Ovary (tissue), 9 donors: Measurements from ENCODE around the gene PRICKLE1. TPM values are rescaled to one million over a fixed set of nuclear protein-coding genes. Genes with fewer than 3 reads are reported as not detected.

Experiments
- DNase-seq, 5 donors: peaks; one replicate each; pipeline ENCODE4 v3.0.0-alpha.2; 2019 to 2020
- H3K27ac ChIP-seq, 2 donors: fragments of 200-600 bp; one replicate each; pipeline versions ENCODE4 v1.5.1 to v1.8.0; 2019 to 2022
- H3K27me3 ChIP-seq: fragments of 200-600 bp; one replicate; pipeline ENCODE4 v1.8.0; 2022
- H3K36me3 ChIP-seq: fragments of 200-600 bp; sonication (generic); one replicate; pipeline ENCODE4 v1.5.1; 2019
- H3K4me1 ChIP-seq: one replicate; pipeline ENCODE4 v1.8.1; 2013; ENCODE audit warnings: mild to moderate bottlenecking, moderate library complexity; ENCODE audit not compliant: insufficient read depth
- H3K4me3 ChIP-seq: fragments of 200-600 bp; sonication (generic); one replicate; pipeline ENCODE4 v1.5.1; 2017
- H3K9me3 ChIP-seq, 2 donors: fragments of 200-600 bp in 1 of 2; sonication (generic) in 1 of 2; one replicate each; pipeline versions ENCODE4 v1.5.1 to v1.8.1; 2013 to 2019; ENCODE audit warnings: mild to moderate bottlenecking in 1 of 2, moderate library complexity in 1 of 2
- CTCF ChIP-seq, 3 donors: fragments of 450-650 bp in 2 of 3; fragments of 200-600 bp in 1 of 3; IDR thresholded peaks; one replicate each; pipeline versions ENCODE4 v1.5.1 to v1.8.0; 2016 to 2022; ENCODE audit warnings: antibody characterized with exemption in 3 of 3, mild to moderate bottlenecking in 1 of 3
- EP300 ChIP-seq: sonication (generic); formaldehyde crosslinking; IDR thresholded peaks from one replicate; pipeline ENCODE4 v1.6.1; 2017; ENCODE audit warnings: antibody characterized with exemption
- POLR2A ChIP-seq: fragments of 450-650 bp; IDR thresholded peaks from one replicate; pipeline ENCODE4 v1.6.1; 2017; ENCODE audit warnings: antibody characterized with exemption, mild to moderate bottlenecking, moderate library complexity
- WGBS, 3 donors: extraction: QIAGEN DNeasy Blood & Tissue Kit in 1 of 3; methylation state at CpG; one replicate each; pipeline versions ENCODE4 v1.1.5 to v1.1.7; 2013 to 2017; 5-methylcytosine and 5-hydroxymethylcytosine counted together
- intact Hi-C, 4 donors: fragments of 100-400 bp; cut with DNase I; formaldehyde crosslinking; loops; one replicate each; pipeline versions ENCODE4 v1.11.0 to v1.15.1; 2022 to 2023
- polyA plus RNA-seq, 2 donors: library from polyadenylated mRNA; stranded (reverse); fragments of 200-250 nt in 1 of 2; fragments of 350-450 nt in 1 of 2; fragmentation: Illumina TruSeq in 1 of 2; extraction: RNeasy Lipid Tissue Mini Kit (QIAGEN cat#74804) in 1 of 2; gene quantifications; one replicate each; pipeline ENCODE4 v1.2.3, GENCODE V29; 2013 to 2014
- total RNA-seq, 7 donors: library from RNA; depleted of rRNA in 2 of 7; stranded (reverse); fragments of >200 nt in 2 of 7; fragmentation: NEBNext Ultra II Directional in 3 of 7; extraction: Animal tissue kit (Norgen Biotek cat#: 25700) in 3 of 7; gene quantifications; one replicate each; pipeline versions ENCODE4 v1.1.0 to v1.2.4, GENCODE V29; 2016 to 2023
- donor health status: DM: no; HTN: no; CAD: no; lungs with moderate emphysema.
- donor health status: DM: no; HTN: no; CAD: no.
- donor health status: Bipolar disorder and iron deficiency.
- donor health status: DM: yes; HTN: yes; CAD: no.
- donor health status: DM: no; HTN: no; CAD: no.
- donor health status: DM: yes; HTN: yes; CAD: no.

PRICKLE1 gene
- total and polyA plus RNA-seq, 9 donors, result 12.5 to 35.2 (median 22.5) TPM

- Histone ChIP-seq H3K27ac (no peak overlapping the region), H3K36me3 (no peaks in the 10 kb centered on the region), H3K4me1 (peaks cover 2% of the 10 kb centered on the region), H3K9me3 (no peaks in the 10 kb centered on the region), H3K4me3 (no peak overlapping the region), H3K27me3 (no peaks in the 10 kb centered on the region)
- TF ChIP-seq CTCF (IDR thresholded peaks at IDR 0.05) (no peak), EP300 (no peak), POLR2A (no peak)
- intact Hi-C loops, result no loop called here
- no peak for DNase-seq
- 66 to 75% (median 73%) methylated on average over 4 of the region's 4 CpGs for WGBS, 3 donors
These were observed 44.0 kb upstream of the PRICKLE1 start for GRCh38 chr12:42633594-42633993.

GRCh38 chr12:42631513-42631912, 42.0 kb upstream of the PRICKLE1 start:
- TF ChIP-seq POLR2A, result no peak
- no peak for TF ChIP-seq EP300
- no peak for TF ChIP-seq CTCF (IDR thresholded peaks at IDR 0.05)
- 40 to 56% (median 56%) methylated on average over 1 of the region's 1 CpG for WGBS, 3 donors
- H3K36me3 ChIP-seq, result no peaks in the 10 kb centered on the region
- intact Hi-C loops, result no loop called here
- no peak for DNase-seq
- peaks cover 2% of the 10 kb centered on the region for H3K4me1 ChIP-seq
- H3K27ac ChIP-seq, result no peak overlapping the region
- no peaks in the 10 kb centered on the region for H3K9me3 ChIP-seq
- no peaks in the 10 kb centered on the region for H3K27me3 ChIP-seq
- no peak overlapping the region for H3K4me3 ChIP-seq

- H3K4me3 ChIP-seq, result no peak overlapping the region
- no peaks in the 10 kb centered on the region for H3K4me1 ChIP-seq
- no peaks in the 10 kb centered on the region for H3K36me3 ChIP-seq
- H3K27me3 ChIP-seq, result no peaks in the 10 kb centered on the region
- intact Hi-C loops, result no loop called here
- WGBS, 3 donors, result 93 to 95% (median 94%) methylated on average over 1 of the region's 1 CpG
- DNase-seq, result no peak
- no peaks in the 10 kb centered on the region for H3K9me3 ChIP-seq
- TF ChIP-seq EP300 (no peak), POLR2A (no peak), CTCF (IDR thresholded peaks at IDR 0.05) (no peak)
- no peak overlapping the region for H3K27ac ChIP-seq
These were observed 40.8 kb upstream of the PRICKLE1 start for GRCh38 chr12:42630314-42630713.

GRCh38 chr12:42627151-42627550, 37.6 kb upstream of the PRICKLE1 start:
- Histone ChIP-seq H3K4me1 (no peaks in the 10 kb centered on the region), H3K27me3 (no peaks in the 10 kb centered on the region), H3K4me3 (no peak overlapping the region), H3K9me3 (no peaks in the 10 kb centered on the region), H3K27ac (no peak overlapping the region), H3K36me3 (no peaks in the 10 kb centered on the region)
- intact Hi-C loops, result no loop called here
- DNase-seq, result no peak
- 43 to 55% (median 48%) methylated on average over 6 of the region's 6 CpGs for WGBS, 3 donors
- no peak for TF ChIP-seq POLR2A

GRCh38 chr12:42625611-42626010, 36.1 kb upstream of the PRICKLE1 start:
- no peaks in the 10 kb centered on the region for H3K27me3 ChIP-seq

More at GRCh38 chr12:42625611-42626010, 36.1 kb upstream of the PRICKLE1 start:
- 40 to 47% (median 42%) methylated on average over 4 of the region's 4 CpGs for WGBS, 3 donors
- no peak for TF ChIP-seq EP300
- no peak for TF ChIP-seq POLR2A
- TF ChIP-seq CTCF (IDR thresholded peaks at IDR 0.05), result no peak
- H3K27ac ChIP-seq, result no peak overlapping the region
- no peaks in the 10 kb centered on the region for H3K4me1 ChIP-seq
- H3K4me3 ChIP-seq, result no peak overlapping the region
- intact Hi-C loops, result no loop called here
- DNase-seq, result no peak
- H3K9me3 ChIP-seq, result no peaks in the 10 kb centered on the region
- no peaks in the 10 kb centered on the region for H3K36me3 ChIP-seq
